PC-3 (cell line): ENCODE results near the gene ST6GALNAC2. TPM values are rescaled to one million over a fixed set of nuclear protein-coding genes. Genes with fewer than 3 reads are reported as not detected.

Experiments
- ATAC-seq: fragments of 200-7000 bp; cut with Tn5 transposase; 2 replicates; pipeline ENCODE4 v1.9.1; 2020; ENCODE audit warnings: mild to moderate bottlenecking, moderate library complexity
- BruUV-seq: library from RNA; stranded (reverse); fragments of 400-500 nt; replicated peaks from 2 replicates; lab custom pipeline; 2021; lab: Mats Ljungman, UMichigan
- CTCF ChIA-PET: fragments of 300-600 bp; sonication (Branson Sonifier 250); formaldehyde crosslinking; loops from one replicate; lab custom pipeline; 2022; ENCODE audit warnings: antibody characterized with exemption; lab: Charles Lee
- POLR2A ChIA-PET: fragments of 300-600 bp; sonication (Branson Sonifier 250); formaldehyde crosslinking; loops from one replicate; lab custom pipeline; 2022; ENCODE audit warnings: antibody characterized with exemption; ENCODE audit not compliant: unreplicated experiment; lab: Charles Lee
- DNase-seq: peaks from one replicate; pipeline ENCODE4 v3.0.0-alpha.2; 2015
- H2AFZ ChIP-seq: fragments of 300-600 bp; sonication (generic); 2 replicates; pipeline ENCODE4 v1.6.0; 2016; ENCODE audit warnings: antibody characterized with exemption, low read length
- H3F3A ChIP-seq: fragments of 300-600 bp; sonication (generic); one replicate; pipeline ENCODE4 v1.6.0; 2017; ENCODE audit warnings: antibody characterized with exemption, low read length, control low read depth, mild to moderate bottlenecking; ENCODE audit not compliant: unreplicated experiment
- H3K27ac ChIP-seq: fragments of 300-600 bp; sonication (generic); 2 replicates; pipeline ENCODE4 v1.5.1; 2016; ENCODE audit warnings: mild to moderate bottlenecking, low read length
- H3K27me3 ChIP-seq: fragments of 300-600 bp; sonication (generic); 2 replicates; pipeline ENCODE4 v1.6.1; 2016; ENCODE audit warnings: low read length, mixed read lengths
- H3K36me3 ChIP-seq: fragments of 300-600 bp; sonication (generic); 2 replicates; pipeline ENCODE4 v1.6.1; 2016; ENCODE audit warnings: low read depth, mixed run types, low read length, mixed read lengths
- H3K4me1 ChIP-seq: fragments of 300-600 bp; sonication (generic); 2 replicates; pipeline ENCODE4 v1.5.1; 2016; ENCODE audit warnings: low read length; ENCODE audit not compliant: insufficient read depth
- H3K4me2 ChIP-seq: fragments of 300-600 bp; sonication (generic); 2 replicates; pipeline ENCODE4 v1.6.0; 2016; ENCODE audit warnings: low read length
- H3K4me3 ChIP-seq: fragments of 300-600 bp; sonication (generic); 2 replicates; pipeline ENCODE4 v1.5.1; 2016; ENCODE audit warnings: mild to moderate bottlenecking, low read length, mixed read lengths
- H3K79me2 ChIP-seq: fragments of 300-600 bp; sonication (generic); 2 replicates; pipeline ENCODE4 v1.6.1; 2017; ENCODE audit warnings: low read length, mixed read lengths
- H3K9ac ChIP-seq: fragments of 300-600 bp; sonication (generic); 2 replicates; pipeline ENCODE4 v1.6.0; 2016; ENCODE audit warnings: mild to moderate bottlenecking, low read length
- H3K9me2 ChIP-seq: fragments of 300-600 bp; sonication (generic); replicated peaks from 2 replicates; pipeline ENCODE4 v1.6.1; 2016; ENCODE audit warnings: mixed run types, low read length, mixed read lengths
- H3K9me3 ChIP-seq: fragments of 300-600 bp; sonication (generic); 2 replicates; pipeline ENCODE4 v1.6.1; 2016; ENCODE audit warnings: low read length, mixed read lengths
- H4K20me1 ChIP-seq: fragments of 300-600 bp; sonication (generic); 2 replicates; pipeline ENCODE4 v1.6.1; 2016; ENCODE audit warnings: low read length, mixed read lengths
- CTCF ChIP-seq: fragments of 300-600 bp; sonication (generic); conservative IDR thresholded peaks from 2 replicates; pipeline ENCODE4 v1.5.1; 2017; ENCODE audit warnings: antibody characterized with exemption, low read depth, mild to moderate bottlenecking, low read length
- EZH2 ChIP-seq: fragments of 300-600 bp; sonication (generic); IDR thresholded peaks from one replicate; pipeline ENCODE4 v1.6.1; 2017; ENCODE audit warnings: antibody characterized with exemption, mild to moderate bottlenecking, low read length; ENCODE audit not compliant: unreplicated experiment
- EZH2phosphoT487 ChIP-seq: fragments of 300-600 bp; sonication (generic); IDR thresholded peaks from 2 replicates; pipeline ENCODE4 v1.6.1; 2018; ENCODE audit warnings: mild to moderate bottlenecking, antibody characterized with exemption, low read length, borderline replicate concordance
- intact Hi-C: fragments of 100-400 bp; cut with micrococcal nuclease; formaldehyde crosslinking; loops from 2 replicates; pipeline ENCODE4 v1.9.0; 2023
- total RNA-seq: library from RNA; depleted of rRNA; stranded (reverse); fragments of >200 nt; gene quantifications from 2 replicates; pipeline ENCODE4 v1.2.3, GENCODE V29; 2014

ST6GALNAC2 gene
- total RNA-seq, 1 experiment from 2014 or later = 1.0 TPM

- Histone ChIP-seq H4K20me1 (no peaks in the 10 kb centered on the region), H3K79me2 (no peaks in the 10 kb centered on the region), H3K9ac (no peak overlapping the region), H2AFZ (no peak overlapping the region), H3K27me3 (no peaks in the 10 kb centered on the region), H3K4me3 (no peak overlapping the region), H3K4me2 (no peak overlapping the region), H3K9me3 (no peaks in the 10 kb centered on the region), H3F3A (no peaks in the 10 kb centered on the region), H3K36me3 (no peaks in the 10 kb centered on the region), H3K27ac (no peak overlapping the region), H3K9me2 (no peaks in the 10 kb centered on the region), H3K4me1 (peaks cover 5% of the 10 kb centered on the region; the same call in 1 of the 2 replicates)
- TF ChIP-seq EZH2phosphoT487 (no peak), EZH2 (no peak), CTCF (no peak)
- intact Hi-C loops = no loop called here
- CTCF ChIA-PET = no interaction called here
- no TSS peak for BruUV-seq
- no peak for DNase-seq
- no peak for ATAC-seq
- POLR2A ChIA-PET = no interaction called here
Measured at GRCh38 chr17:76538281-76538931, 47.3 kb downstream of the ST6GALNAC2 start.

- intact Hi-C loops = no loop called here
- Histone ChIP-seq H3K9ac (no peak within 1 kb of the TSS), H3K4me1 (peaks cover 5% of the 10 kb centered on the region), H3K4me3 (no peak within 1 kb of the TSS), H3K79me2 (no peaks in the 10 kb centered on the region), H4K20me1 (no peaks in the 10 kb centered on the region), H3K27me3 (no peaks in the 10 kb centered on the region), H3F3A (no peaks in the 10 kb centered on the region), H2AFZ (no peak within 1 kb of the TSS), H3K4me2 (no peak within 1 kb of the TSS), H3K9me2 (no peaks in the 10 kb centered on the region), H3K27ac (no peak within 1 kb of the TSS), H3K36me3 (no peaks in the 10 kb centered on the region), H3K9me3 (no peaks in the 10 kb centered on the region)
- ATAC-seq (no peak), DNase-seq (no peak)
- POLR2A ChIA-PET = no interaction called here
- TF ChIP-seq CTCF = no peak
- TF ChIP-seq EZH2phosphoT487 = no peak
- TF ChIP-seq EZH2 = no peak
- no TSS peak for BruUV-seq
- CTCF ChIA-PET = no interaction called here
Measured at GRCh38 chr17:76537578-76538280, 47.9 kb downstream of the ST6GALNAC2 start, which contains the start of gene CYGB. Gene CYGB, minus strand, starts transcription at chr17:76537709. Its CDS starts 167 bp downstream, at chr17:76537542.

GRCh38 chr17:76537288-76537577 lies 48.4 kb downstream of the ST6GALNAC2 start:
- Histone ChIP-seq H3K4me1 (peaks cover 7% of the 10 kb centered on the region), H3K4me2 (no peak overlapping the region), H2AFZ (no peak overlapping the region), H3K36me3 (no peaks in the 10 kb centered on the region), H4K20me1 (no peaks in the 10 kb centered on the region), H3K9me3 (no peaks in the 10 kb centered on the region), H3K79me2 (no peaks in the 10 kb centered on the region), H3K27me3 (no peaks in the 10 kb centered on the region), H3F3A (no peaks in the 10 kb centered on the region), H3K27ac (no peak overlapping the region), H3K4me3 (no peak overlapping the region), H3K9ac (no peak overlapping the region), H3K9me2 (no peaks in the 10 kb centered on the region)
- no peak for ATAC-seq
- ChIA-PET POLR2A (no interaction called here), CTCF (no interaction called here)
- intact Hi-C loops = no loop called here
- BruUV-seq = no TSS peak
- no peak for TF ChIP-seq CTCF
- no peak for DNase-seq
